HG03095 (cell line): Measurements from ENCODE around the gene RASL12.
"Not testable (repeated sequence)": the region's sequence is repeated elsewhere in the genome, so short reads cannot be mapped to it uniquely, and the experiment has no call there.

Experiments
- ATAC-seq: cut with Tn5 transposase; IDR thresholded peaks from one replicate; pipeline ENCODE4 v1.9.1; 2021; ENCODE audit warnings: moderate library complexity; ENCODE audit not compliant: unreplicated experiment

Gene RASL12, protein sequence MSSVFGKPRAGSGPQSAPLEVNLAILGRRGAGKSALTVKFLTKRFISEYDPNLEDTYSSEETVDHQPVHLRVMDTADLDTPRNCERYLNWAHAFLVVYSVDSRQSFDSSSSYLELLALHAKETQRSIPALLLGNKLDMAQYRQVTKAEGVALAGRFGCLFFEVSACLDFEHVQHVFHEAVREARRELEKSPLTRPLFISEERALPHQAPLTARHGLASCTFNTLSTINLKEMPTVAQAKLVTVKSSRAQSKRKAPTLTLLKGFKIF

DNA sequence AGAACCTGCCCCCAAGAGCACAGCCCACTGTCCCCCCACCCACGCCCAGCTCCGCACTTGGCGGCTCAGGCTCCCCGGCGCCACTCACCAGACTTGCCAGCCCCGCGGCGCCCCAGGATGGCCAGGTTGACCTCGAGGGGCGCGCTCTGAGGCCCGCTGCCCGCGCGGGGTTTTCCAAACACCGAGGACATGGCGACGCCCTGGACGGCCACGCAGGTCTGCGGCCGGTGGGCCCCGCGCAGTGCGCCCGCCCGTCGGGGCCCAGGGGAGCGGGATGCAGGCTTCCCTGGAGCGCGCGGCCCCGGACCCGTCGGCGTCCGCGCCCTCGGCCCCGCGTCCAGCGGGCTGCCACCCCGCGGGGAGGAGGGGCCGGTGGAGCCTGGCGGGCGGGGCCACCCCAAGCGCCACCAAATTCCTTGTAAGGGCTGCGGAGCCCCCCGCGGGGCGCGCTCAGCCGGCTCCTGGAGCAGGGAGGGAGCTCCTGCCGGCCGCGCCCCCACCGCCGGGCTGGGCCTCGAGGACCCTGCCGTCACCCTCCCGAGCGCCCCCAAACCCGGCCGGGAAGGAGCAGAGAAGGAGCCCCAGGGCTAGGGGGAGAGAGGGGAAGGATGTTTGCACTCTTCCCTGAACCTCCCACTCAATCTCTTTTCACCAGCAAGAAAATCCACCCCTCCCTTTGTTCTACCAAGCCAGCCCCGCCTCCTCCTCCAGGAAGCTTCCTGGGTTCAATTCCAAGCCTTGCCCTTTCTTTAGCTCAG, at the start of gene RASL12:
Gene RASL12 (minus strand): TSS at position 347 of the 758 bp plus-strand sequence. CDS start 156 bp downstream, at position 191.
- ATAC-seq, result no peak

DNA sequence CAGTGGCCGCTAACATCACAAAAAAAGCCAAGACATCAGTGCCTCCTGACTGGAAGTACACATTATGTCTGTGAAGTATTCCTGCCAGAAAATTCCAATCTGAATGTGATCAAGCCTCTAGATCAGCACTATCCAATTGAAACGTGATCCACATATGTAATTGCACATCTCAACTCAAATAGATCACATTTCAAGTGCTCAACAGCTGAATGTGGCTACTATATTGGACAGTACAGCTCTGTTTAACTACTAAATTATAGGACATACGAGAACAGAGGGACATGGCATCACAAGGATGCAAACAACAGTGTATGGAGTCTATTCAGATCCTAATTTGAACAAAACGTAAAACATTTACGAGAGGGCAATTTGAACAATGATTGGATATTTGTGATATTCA, 47.8 kb upstream of the RASL12 start:
- no peak for ATAC-seq

DNA sequence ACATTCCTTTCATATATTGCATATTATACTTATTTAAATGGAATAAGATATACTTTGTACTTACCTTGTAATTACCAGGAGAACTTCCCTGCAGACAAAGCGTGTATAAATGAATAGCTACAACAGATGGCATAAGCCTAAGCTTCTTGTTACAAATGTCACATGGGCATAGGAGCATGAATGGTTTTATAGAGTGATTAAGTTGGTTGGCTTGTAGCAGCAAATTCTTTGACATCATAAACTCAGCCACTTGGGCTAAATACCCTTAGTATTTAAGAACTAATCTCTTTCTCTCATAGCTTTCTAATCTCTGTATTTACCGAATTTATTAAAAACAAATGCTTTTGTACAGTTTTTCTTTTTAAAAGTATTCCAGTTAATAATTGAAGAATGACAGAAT, 47.3 kb upstream of the RASL12 start, which contains the start of gene UBAP1L:
Gene UBAP1L (minus strand): TSS at position 115 of the 400 bp plus-strand sequence. CDS start 8,985 bp downstream, outside the sequence.
- no peak for ATAC-seq

DNA sequence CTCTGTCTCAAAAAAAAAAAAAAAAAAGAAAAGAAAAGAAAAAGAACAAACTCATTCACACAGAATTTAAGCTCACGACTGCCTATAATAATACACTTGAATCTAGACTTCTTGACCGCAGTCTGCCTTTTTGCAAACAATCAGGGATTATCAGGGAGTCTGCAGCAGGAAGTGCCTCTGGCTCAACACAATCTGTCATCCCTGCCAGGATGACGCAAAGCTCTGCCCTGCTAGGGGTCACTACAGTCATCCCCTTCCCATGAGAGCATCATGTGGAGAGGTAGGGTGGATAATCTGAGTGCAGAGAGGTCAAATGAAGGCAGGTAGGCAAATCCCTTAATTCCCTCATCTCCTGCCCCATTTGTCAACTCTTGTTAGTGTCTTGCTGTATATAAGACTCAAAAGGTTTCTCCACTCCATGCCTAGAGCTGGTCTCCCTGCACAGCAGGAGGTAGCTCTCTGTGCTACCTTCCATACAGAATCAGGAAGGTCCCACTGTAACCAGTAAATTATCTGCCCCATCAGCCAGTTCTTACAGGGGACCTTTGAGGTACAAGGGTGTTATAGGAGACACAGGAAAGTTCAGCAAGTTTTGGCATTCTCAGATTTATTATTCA, 43.0 kb upstream of the RASL12 start:
- no peak for ATAC-seq

DNA sequence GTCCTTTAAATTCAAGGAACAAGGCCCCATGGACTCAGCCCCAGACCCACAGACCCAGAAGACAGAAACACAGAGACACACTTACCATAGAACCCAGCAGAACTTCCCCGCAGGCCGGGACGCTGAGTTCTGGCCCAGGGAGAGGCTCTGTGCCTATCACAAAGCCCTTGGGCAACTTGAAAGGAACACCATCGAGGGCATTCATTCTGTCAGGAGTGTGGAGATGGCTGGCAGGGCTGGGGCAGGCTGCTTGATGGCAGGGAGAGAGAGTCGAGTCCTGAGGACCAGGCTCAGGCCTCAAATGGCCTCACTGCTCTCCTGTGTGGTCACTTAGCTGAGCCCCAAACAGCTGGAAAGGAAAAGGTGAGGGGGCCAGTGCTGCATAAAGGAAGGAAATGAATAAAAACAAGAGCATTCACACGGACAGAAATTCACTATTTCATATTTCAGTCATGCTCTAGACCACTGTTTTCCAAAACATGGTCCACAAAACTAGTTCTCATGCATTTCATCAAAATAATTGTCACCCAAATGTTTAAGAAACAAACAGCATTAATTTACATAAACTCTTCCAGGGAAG, 38.3 kb upstream of the RASL12 start:
- no peak for ATAC-seq

DNA sequence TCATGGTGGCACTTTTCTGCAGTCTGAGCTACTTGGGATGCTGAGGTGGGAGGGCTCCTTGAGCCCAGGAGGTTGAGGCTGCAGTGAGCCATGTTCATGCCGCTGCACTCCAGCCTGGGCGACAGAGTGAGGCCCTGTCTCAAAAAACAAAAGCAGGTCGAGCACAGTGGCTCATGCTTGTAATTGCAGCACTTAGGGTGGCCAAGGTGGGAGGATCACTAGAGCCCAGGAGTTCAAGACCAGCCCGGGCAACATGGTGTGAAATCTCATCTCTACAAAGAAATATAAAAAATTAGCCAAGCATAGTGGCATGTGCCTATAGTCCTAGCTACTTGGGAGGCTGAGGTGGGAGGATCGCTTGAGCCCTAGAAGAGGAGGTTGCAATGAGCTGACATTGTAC, 37.2 kb upstream of the RASL12 start:
- no peak for ATAC-seq

DNA sequence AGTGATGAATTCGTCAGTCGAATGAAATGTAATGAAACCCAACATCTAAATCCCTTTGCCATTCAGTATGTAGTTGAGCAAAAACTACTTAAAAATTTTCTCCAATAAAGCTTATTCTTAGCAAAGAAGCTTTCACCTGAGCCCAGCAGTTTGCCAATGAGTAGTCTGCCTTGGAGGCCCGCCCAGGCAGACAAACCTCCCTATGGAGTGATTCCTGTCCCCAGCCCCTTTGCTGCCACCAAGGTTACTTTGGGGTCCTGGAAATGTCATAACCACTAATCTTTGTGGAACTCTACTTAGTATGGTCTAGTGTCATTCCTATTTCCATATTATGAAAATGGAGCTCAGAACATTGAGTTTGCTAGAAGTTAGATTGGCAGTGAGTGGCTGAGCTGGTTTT, 35.1 kb upstream of the RASL12 start:
- no peak for ATAC-seq

DNA sequence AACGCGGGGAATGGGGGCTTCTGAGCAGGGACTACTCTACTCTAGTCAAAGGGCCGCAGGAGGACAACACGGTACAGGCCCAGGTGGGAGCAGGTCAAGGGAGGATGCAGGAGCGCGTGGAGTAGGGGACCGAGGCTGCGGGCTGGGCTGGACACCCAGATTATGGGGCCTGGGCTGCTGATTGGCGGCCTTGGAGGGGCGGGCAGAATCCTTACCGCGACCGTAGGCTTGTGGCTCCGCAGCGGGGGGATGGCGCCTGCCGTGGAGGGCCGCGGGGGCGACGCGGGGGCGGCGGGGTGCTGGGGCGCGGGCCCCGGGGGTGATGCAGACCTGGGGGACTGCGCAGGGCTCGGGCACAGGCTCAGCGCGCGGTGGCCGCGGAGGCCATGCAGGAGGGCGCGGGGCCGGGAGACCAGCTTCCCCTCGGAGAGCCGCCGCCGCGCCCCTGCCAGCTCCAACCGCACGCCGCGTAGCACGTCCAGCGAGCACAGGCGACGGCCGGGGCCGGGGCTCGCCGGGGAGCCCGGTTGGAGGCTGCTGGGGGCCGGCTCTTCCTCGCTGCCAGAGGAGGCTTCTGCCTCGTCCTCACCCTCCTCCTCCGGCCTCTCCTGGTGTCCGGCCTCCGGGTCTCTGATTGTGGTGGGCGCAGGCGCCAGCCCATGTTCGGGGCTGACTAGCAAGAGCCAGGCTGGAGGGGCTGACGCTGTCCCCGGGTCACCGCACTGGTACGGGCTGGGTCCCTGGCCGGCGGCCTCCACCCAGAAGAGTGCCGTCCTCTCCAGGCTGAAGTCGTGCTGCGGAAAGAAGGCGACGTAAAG, 34.3 kb upstream of the RASL12 start:
- no peak for ATAC-seq

DNA sequence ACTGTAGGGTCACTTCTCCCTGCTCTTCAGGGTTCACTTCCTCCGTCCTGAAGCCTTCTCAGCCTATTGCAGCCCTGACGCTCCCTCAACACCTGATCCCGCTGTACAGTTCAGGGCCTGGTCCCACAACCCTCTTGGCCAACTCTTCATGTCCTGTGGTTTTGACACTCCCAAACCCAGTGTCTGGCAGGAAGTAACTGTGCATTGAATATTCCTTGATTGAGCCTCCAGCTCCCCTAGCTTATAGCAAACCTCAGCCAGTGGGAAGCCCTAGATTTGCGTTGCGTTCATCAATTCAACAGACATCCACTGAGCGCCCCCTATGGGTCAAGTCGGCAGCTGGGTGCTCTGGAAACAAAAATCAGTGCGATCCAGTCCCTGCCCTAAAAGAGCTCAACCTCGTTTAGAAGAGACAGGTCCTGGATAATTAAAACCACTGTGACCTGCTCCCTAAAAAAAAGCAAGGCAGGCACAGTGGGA, 33.7 kb upstream of the RASL12 start:
- no peak for ATAC-seq

DNA sequence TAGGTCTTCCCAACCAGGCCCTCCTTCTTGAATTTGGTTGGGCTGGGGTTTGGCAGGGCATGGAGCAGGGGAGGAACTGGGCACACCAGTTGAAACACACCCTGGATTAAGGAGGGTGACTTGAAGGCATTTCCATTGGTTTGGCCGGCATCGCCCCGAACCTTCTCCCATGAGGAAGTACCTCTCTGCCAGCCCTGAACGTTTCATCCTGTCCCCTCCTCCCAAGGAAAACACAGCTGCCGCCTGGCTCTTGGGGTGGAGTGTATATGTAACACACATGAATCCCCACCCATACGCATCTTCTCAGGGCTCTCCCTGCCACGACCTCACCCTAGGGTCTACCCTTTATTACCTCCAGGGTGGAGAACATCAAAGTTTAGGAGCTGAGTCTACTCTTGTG, 32.7 kb upstream of the RASL12 start:
- ATAC-seq, result no peak

DNA sequence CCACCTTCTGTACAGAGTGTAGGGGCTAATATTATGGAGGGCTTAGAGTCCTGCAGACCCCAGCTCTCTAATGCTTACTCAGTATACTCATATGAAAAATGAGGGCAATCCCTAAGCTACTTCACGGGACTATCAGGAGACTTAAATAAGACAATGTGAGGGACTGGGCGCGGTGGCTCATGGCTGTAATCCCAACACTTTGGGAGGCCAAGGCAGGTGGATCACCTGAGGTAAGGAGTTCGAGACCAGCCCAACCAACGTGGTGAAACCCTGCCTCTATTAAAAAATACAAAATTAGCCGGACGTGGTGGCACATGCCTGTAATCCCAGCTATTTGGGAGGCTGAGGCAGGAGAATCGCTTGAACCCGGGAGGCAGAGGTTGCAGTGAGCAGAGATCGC, 32.0 kb upstream of the RASL12 start:
- not testable (repeated sequence) for ATAC-seq

DNA sequence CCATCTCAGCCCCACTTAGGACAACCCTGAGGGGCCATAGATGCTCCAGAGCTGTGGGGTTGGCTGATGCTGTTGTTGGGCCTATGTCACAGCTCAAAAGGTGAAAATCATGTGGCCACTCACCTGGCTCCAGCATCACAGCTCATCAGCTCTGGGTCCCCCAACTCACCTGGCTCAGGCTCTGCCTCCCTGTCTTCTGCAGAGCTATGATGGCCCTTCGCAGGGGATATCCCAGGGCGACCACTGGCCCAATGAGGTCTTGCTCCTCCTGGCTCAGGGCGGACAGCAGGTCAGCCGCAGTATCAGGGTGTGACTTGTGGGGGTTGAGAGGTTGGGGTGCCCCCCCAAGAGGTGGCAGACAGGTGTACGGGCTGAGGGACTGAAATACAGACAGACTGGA, 31.5 kb upstream of the RASL12 start:
- no peak for ATAC-seq

DNA sequence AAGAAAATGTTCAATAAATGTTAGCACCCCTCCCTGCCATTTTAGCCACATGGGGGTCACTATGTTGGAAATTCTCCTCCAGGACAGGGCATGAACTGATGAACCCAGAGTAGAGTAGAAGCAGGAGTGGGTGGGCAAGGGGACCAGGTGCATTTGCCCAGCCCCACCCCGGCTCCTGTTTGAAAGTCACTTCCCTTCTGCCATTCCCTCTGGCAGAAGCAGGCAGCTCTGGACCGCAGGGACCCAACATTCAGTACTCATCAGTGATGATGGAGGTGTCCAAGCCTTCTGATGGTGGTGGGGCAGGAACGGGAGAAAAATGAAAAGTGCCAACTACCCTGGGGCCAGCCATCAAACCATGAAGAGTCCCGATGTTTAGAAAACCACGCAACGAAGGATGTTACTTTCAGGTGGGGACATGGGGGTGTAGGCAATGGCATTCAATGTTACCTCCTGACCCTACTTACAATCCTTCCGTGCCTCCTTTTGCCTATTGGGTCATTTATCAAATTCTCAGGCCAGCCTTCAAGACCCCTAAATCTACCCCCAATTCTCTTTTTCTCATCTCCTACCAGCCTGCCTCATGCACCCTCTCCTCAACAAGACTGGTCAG, 30.0 kb upstream of the RASL12 start:
- no peak for ATAC-seq

DNA sequence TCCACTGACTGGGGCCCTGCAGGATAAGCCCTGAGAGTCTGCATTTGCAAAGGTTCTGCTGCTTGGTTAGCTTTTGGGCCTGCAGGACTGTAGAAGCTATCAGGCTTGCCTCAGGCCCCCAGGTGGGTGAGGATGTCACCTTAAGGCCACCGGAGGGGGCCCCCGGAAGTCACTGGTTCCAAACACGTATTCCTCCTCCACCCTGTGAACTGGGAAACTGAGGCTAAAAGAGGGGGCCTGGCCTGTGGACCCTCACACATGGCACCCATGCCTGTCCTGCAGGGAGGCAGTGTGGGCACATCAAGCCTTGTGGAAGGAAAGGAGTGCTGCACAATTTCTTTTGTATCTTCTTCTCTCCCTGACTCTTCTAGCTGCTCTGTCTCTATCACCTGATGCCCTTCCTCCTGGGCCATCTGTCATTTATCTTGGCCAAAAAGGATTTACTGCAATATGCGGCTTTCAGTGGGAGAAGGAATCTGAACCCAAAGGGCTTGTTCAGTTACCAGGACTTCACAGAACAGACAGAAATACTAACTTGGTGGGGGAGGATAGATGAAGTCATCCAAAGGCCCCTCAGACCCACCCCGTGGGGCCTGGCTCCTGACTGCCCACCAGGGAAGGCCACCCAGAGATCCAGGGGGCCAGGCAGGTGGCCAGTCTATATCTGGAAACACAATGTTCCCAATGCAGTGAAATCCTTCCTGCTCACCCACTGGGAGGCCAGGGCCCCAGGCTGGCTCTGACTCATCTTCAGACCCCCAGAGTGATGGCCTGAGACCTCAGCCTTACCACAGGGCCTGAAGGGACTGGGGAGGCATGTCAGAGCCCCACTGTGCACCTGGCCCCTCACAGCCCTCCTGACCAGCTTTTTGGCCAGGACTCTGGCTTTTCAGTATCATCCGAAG, 28.9 kb upstream of the RASL12 start:
- no peak for ATAC-seq

DNA sequence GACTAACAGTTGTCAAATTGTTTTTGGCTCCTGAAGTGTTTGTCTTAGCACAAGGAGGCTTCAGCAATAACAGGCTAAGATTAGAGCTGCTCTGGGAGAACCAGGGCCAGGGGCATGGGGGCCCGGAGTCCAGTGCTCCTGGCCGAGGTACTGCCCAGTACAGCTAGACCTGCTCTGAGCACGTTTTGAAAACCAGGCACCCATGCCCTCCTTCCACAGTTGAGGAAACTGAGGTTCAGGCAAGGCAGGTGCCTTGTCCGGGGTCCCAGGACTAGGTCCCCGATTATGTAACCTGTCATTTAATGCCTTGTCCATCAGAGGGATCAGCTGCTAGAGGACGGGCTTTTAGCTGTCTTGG, 27.9 kb upstream of the RASL12 start:
- no peak for ATAC-seq

DNA sequence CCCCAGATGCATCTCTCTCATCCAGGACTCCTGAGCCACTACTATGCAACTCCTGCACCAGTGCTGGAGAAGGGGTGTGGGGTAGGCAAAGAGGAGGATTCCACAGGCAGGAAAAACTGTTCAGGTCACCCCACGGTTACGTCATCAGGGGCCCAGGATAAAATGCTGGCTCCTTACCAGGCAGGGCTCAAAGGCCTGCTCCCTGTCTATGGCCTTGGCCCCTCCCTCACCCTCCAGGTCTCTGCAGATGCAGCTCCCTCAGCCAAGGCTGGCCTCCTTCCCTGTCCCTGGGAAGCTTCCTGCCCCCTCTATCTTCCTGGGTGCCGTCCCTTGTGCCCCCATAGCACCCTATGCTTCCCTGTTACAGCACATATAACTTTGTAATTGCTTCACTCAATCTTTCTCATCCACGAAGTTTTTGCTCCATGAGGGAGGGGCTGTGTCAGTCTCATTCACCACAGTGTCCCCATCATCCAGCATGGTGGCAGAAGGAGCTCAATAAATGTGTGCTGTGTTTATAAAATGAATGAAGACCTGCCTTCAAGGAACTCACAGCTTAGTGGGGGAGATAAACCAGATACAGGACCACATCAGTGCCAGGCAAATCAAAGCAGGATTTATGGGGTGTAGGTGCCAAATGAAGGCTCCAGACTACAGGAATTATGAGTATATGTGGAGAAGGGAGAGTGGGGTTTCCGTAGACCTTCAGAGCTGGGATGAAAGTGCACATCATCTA, 27.4 kb upstream of the RASL12 start:
- ATAC-seq, result no peak

DNA sequence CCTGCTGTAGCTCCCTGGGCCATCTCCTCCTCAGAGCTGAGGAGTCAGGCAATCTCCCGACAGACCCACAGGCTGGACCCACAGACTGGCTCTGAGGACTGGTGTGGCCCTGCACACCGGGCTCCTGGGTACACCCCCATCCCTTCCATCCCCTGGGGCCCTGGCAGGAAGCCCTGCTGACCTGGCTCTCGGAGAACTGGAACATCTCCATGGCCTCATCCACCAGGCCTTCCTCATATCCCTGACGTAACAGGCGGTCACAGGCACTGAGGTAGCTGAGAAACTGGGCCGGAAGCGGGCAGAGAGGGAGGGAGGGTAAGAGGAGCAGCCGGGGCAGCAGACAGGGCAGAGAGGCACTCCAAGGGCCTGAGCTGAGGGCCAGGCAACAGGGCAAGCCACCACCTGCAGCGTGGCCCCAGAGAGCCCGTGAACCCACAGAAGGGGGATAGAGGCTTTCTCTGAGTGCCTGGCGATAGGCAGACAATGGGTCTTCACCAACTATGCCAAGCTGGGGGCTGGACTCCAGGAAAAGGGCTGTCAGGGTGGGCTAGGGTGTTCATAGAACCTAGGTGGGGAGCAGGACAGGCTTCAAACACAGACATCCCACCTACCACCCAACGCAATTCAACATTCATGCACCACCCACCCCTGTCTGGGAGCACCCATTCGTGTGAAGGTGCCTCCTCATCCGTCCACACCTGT, 26.7 kb upstream of the RASL12 start:
- no peak for ATAC-seq

DNA sequence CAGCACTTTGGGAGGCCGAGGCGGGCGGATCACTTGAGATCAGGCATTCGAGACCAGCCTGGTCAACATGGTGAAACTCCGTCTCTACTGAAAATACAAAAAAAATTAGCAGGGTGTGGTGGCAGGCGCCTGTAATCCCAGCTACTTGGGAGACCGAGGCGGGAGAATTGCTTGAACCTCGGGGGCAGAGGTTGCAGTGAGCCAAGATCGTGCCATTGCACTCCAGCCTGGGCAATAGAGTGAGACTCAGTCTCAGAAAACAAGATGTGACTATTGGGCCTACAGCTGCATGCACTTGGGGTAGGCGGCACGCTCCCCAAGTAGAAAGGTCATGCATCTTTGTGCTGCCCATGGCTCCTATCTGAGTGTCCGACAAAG, 26.0 kb upstream of the RASL12 start:
- ATAC-seq, result not testable (repeated sequence)
